NCI-H146 treated with DMSO at 0.1 percent for 48 hours (cell line): ENCODE data around the gene ATOX1.
"Not testable (repeated sequence)": the region's sequence is repeated elsewhere in the genome, so short reads cannot be mapped to it uniquely, and the experiment has no call there.

Source experiments
- DNase-seq: peaks from one replicate; lab custom pipeline; 2025; ENCODE audit not compliant: unreplicated experiment; lab: John Stamatoyannopoulos, UW

Gene ATOX1, protein sequence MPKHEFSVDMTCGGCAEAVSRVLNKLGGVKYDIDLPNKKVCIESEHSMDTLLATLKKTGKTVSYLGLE

DNA sequence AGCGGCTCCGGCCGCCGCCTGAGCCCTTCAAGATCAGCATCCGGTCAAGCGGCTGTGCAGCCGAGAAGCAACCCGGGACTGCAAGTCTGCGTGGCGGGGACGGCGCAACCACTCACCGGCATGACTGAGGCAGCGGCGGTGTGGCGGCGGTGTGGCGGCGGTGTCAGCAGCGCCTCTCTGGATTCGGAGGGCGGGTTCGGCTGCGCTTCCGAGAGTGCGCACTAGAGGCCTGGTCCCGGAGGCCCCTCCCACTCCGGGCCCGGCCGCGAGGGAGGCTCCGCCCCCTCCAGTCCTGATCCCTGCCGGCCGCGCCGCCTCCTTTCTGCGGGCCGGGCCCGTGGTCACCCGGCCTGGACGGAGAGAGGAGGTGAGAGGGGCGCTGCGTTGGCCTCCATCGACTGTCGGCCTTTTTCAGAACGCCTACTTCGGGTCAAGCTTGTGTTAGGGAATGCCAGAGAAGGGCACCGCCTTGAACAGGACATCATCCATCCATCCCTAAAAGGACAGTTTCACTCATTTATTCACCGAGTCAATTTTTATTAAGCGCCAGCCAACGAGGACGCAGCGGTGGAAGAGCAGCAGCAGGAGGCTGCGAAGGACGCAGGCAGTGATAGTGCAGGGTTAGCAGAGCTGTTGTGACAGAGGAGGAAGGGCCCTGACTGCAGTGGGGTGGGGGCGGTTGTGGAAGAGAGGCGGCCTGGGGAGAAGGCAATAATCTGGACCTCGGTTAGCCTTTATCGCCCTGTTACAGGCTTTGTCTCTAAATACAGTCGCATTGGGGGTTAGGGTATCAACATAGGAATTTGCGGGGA, at the start of gene ATOX1:
TSS of gene ATOX1 (minus strand) at position 202 of the 812 bp plus-strand sequence. CDS start at position 122, 80 bp downstream.
- DNase-seq: peak; percentile 58

DNA sequence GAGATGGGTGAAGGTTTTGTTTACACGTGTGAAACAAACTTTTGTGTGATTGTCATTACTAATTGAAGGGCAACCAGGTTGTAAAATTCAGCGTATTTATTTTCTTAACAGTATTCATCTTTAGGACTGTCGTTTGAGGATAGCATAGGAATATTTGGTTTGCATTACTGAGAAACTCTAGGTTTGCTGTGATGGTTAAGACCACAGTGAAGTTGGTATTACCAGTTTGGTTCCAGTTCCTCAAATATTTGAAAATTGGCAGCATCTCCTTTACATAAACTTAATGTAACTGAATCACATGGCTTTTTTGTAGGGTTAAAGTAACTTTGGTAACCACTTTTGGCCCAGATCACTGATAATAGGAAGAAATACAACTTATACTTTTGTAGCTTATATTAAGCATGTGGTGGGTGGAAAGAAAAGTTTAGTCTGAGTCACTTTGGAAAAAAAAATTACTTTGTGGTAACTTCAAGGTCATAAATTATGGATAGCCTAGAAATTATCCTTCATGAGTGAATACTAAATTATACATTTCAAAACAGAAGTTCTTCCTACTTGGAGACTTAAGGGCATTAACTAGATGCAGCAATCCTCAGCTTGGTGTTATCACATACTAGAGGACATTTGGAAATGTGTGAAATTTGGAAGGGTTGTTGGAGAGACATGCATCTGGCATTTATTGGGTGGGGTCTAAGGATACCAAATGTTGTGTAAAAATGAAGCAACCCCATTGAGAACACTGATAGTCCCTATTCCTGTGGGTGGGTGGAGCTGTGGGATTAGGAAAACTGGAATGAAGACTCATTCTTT, 47.2 kb upstream of the ATOX1 start:
- DNase-seq: no peak

DNA sequence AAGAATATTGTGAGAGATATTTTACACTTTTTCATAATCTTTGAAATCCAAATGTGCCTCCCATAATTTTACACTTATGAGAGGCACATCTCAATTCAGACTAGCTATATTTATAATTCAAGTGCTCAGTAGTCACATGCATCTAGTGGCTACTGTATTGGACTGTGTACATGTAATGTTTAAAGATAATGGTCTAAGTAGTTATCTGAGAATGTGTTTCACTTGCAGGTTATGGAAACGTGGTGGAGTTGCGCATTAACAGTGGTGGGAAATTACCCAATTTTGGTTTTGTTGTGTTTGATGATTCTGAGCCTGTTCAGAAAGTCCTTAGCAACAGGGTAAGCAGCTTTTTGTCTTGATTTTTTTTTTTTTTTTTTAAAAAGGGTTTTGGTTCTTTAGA, 42.1 kb upstream of the ATOX1 start:
- DNase-seq: no peak

DNA sequence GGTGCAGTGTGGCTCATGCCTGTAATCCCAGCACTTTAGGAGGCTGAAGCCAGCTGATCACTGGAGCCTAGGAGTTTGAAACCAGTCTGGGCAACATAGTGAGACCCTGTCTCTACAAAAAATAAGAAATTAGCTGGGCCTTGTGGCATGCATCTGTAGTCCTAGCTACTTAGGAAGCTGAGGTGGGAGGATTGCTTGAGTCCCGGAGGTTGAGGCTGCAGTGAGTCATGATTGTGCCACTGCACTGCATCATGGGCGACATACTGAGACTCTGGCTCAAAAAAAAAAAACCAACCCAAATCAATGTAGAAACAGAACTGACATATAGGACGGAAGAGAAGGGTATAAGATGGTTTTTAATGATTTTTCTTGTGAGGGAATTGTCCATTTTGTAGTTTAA, 41.0 kb upstream of the ATOX1 start:
- no peak for DNase-seq

DNA sequence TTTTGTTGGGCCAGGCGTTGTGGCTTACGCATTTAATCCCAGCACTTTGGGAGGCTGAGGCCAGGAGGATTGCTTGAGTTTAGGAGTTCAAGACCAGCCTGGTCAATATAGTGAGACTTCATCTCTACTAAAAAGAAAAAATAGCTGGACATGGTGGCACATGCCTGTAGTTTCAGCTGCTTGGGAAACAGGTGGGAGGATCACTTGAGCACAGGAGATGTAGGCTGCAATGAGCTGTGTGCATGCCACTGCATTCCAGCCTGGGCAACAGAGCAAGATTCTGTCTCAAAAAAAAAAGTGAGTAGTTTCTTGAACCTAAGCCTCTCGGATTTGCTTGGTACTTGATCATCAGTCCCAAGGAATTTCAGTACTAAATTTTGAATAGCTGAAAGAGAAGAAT, 40.2 kb upstream of the ATOX1 start:
- DNase-seq: no peak

DNA sequence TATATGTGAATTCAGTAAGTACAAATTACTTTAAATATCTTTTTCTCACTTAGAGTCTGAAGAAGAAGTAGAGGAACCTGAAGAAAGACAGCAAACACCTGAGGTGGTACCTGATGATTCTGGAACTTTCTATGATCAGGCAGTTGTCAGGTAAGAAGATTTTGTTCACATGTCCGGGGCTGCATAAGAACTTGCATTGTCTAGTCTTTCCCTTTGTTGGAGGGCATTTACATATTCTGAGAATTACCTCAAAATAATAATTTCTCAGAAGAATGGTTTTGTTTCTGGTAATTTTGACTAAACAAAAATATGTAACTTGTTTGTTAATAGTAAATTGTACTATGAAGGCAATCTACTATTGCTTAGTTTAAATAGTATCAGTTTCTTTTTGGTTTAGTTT, 37.0 kb upstream of the ATOX1 start:
- no peak for DNase-seq

DNA sequence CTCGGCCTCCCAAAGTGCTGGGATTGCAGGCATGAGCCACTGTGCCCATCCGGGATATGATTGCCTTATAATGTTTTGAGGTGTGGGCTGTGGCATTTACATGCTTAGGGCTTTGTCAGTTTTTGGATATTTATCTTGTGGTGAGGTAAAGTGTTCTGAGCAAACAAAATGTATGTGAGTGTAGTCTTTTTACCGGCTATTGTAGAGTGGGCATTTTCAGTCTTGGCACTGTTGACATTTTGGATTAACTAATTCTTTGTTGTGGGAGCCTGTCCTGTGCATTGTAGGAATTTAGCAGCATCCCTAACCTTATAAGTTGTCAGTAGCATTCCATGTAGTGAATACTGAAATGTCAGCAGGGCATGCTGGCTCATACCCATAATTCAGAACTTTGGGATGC, 34.9 kb upstream of the ATOX1 start:
- DNase-seq: no peak

DNA sequence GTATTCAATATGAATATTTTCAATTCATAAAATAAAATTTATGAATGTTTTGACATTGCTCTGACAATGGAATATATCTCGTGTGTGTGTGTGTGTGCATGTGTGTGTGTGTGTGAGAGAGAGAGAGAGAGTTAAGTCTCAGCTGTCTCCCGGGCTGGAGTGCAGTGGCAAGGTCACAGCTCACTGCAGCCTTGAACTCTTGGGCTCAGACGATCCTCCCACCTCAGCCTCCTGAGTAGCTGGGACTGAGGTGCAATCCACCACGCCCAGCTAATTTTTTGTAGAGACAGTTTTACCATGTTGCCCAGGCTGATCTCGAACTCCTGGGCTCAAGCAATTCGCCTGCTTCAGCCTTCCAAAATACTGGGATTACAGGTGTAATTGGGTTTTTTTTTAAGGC, 29.4 kb upstream of the ATOX1 start:
- no peak for DNase-seq

DNA sequence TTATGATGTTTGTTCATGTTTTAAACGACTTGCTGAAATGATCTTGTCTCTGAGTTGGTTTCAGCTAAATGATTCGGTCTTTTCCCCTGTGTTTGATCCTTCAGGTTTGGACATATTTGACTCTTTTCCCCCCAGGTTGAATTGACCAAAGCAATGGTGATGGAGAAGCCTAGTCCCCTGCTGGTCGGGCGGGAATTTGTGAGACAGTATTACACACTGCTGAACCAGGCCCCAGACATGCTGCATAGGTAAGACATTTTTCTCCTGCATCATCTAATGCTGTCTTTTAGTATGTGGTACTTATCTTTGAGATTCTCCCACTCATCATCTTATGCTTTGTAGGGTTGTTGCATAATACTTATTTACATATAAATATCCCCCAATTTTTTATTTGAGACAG, 28.0 kb upstream of the ATOX1 start:
- DNase-seq: no peak

DNA sequence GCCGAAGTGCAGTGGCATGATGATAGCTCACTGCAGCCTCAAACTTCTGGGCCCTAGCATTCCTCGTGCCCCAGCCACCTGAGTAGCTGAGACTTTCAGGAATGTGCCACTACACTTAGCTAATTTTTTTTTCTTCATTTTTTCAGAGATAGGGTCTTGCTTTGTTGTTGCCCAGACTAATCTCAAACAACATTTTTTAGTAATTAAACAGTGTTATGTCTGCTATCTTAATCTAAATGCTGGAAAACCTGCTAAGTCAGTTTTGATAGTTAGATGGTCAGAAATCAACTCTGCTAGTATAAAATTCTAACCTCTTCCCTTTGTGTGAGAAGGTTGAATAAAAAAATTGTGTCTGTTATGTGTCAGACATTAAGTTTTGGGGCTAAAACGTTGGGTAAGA, 25.7 kb upstream of the ATOX1 start:
- no peak for DNase-seq

DNA sequence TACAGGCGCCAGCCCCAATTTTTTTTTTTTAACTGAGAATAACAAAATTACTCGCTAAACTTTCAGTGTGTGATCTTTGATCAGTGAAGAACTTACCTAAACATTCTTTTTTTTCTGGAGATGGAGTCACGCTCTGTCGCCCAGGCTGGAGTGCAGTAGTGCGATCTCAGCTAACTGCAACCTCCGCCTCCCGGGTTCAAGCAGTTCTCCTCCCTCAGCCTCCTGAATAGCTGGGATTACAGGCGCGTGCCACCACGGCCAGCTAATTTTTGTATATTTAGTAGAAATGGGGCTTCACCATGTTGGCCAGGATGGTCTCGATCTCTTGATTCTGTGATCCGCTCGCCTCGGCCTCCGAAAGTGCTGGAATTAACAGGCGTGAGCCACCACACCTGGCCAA, 25.2 kb upstream of the ATOX1 start:
- not testable (repeated sequence) for DNase-seq

DNA sequence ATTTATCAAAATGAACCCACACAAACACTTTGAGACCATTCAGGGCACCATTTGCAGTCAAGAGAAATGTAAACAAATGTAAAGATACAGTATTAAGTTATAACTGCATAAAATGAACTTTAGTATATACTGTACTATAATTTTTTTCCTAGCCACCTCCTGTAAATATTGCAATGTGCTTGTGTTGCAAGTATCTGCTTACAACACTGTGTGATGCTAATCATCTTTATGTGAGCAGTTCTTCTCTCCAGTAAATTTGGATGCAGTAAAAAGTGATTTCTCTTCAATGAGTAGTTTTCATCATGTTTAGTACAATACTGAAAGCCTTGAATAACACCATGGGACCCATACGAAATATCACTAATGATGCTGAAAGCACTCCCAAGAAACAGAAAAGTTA, 22.8 kb upstream of the ATOX1 start:
- DNase-seq: no peak

DNA sequence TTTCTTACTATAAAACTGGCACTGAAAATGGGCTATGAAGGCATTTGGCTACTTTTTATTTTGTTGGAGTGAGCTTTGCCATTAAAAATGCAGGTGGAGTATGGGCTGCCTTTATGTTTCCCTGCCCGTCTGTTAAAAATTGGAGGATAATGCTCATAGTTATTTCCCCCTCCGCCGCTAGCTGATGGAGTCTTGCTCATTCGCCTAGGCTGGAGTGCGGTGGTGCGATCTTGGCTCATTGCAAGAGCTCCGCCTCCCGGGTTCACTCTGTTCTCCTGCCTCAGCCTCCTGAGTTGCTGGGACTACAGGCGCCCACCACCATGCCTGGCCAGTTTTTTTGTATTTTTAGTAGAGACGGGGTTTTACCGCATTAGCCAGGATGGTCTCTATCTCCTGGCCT, 21.9 kb upstream of the ATOX1 start:
- DNase-seq: no peak

DNA sequence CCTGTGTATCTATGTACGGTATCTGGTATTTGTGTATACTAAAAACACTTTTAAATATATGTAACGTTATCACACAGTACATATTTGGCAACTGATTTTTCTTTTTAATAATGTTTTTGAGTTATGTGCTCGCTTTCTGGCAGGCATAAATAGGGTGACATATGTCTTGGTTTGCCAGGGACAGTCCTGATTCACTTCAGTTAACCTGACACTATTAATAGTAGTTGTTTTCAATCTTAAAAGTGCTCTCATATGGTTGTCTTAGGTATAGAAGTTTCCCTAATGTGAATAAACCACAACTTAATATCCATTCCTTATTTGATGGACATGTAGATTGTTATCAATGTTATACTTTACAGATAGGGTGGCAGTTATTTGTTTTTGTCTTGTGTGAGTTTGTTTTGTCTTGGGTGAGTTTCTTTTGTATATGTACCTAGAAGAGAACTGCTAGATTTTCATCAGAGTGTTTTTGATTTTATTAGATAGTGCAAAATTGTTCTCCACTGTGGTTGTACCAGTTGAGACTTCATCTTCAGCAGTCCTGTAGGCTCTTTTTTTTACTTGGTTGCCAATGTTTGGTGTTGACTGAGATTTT, 21.2 kb upstream of the ATOX1 start:
- DNase-seq: no peak

DNA sequence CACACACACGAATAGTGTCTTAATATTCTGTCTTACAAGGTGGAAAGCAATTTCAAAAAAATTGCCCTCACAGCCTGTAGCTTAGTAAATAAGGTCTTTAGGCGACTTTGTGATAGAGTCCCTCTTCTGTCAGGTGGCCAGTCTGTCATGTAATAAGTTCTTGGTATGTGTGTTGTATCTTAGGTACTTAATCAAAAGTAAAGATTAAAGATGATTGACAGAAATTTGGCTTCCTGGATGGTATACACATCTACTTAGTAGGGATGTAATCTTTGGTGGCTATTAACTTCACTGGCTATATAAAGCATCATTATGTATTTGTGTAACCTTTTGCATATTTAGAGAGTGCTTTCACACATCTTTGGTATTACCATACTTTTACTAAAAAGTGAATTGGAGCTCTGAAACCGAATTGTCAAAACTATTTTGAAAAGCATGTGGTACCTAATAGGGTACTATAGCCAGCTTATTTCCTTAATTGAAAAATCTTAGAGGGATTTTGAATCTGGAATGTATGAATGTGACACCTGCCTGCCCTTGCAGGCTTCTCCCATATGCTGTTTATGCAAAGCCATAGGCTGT, 16.7 kb upstream of the ATOX1 start:
- DNase-seq: no peak

DNA sequence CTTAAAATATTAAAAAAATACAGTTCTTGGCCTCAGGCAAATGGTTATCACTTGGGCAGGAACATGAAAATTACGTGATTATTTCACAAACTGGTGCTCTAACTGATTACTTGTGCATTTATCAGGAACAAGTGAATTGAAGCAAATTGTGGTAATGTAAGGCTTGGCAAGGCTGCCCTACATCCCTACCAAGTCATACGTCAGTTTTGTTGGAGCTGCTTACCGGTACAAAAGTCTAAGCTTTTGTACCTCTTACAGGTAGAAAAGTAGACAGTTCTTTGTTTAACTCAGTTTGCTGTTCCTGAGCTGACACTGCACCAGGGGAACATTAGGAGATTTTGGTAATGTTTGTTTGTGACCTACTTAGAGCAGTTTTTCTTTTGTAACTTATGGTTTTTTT, 15.5 kb upstream of the ATOX1 start:
- no peak for DNase-seq

DNA sequence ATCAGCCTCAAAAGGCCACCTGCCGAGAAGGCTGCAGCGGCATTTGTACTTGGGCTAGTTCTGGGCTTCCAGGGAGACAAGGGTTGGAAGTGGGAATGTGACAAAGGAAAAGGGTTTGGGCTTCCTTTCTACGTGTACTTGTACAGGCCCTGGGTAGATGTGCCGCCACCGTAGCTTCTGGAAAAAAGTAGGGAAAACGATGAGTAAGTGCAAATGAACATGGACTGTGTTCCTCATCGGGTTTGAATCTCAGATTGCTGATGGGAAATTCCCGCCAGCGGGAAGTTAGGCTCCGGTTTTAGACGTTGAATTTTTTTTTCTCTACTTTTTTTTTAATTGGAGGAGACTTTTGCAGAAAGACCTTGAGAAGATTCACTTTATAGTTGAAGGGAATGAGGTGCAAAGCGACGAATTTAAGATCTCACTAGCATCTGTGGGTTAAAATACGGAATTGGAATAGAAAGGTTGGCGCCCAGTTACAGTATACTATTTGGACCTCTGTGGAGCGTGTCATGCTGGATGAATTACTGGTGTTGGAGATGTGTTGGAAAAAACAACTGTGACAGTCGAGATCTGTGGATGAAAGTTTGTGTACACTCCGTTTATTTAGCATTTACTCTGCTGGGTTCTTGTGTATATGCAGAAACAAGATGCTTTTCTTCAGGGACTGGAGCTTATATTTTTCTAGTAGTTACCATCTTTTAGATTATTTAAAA, 14.6 kb upstream of the ATOX1 start:
- DNase-seq: no peak

DNA sequence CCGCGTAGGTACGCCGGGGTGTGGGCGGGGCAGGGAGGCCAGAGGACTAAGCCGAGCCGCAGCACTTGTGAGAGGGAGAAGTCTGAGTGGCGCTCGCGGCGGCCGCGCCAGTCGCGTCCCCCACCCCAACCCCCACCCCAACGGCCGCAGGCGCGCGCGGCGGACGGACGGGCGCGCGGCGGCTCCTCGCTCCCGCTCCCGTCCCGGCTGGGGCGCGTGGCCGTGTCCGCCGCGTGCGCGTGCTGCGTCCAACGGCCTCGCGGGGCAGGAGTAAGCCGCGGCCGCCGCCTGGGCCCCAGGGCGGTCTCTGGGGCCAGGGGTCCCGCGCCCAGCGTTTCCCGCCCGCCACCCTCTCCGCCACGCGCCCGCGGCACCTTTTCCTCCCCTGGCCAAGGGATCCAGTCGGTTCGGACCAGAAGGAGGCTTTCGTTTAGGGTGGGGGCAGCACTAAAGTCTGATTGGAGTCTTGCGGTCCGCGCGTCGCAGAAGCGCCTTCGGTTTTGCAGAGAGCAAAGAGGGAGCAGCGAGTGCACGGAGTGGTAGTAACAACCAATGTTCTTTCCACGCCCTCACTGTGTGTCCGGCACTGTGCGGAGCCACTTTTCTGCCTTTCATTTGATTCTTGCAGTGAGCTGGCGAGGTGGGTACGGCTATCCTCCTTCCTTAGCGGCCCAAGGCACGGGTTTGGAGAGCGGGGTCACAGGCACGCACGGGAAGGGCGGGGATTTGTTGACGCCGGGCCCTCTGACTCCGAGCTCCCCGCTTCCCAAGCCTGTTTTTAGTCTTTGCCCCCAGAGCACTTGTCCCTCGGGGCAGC, 13.8 kb upstream of the ATOX1 start:
- no peak for DNase-seq

DNA sequence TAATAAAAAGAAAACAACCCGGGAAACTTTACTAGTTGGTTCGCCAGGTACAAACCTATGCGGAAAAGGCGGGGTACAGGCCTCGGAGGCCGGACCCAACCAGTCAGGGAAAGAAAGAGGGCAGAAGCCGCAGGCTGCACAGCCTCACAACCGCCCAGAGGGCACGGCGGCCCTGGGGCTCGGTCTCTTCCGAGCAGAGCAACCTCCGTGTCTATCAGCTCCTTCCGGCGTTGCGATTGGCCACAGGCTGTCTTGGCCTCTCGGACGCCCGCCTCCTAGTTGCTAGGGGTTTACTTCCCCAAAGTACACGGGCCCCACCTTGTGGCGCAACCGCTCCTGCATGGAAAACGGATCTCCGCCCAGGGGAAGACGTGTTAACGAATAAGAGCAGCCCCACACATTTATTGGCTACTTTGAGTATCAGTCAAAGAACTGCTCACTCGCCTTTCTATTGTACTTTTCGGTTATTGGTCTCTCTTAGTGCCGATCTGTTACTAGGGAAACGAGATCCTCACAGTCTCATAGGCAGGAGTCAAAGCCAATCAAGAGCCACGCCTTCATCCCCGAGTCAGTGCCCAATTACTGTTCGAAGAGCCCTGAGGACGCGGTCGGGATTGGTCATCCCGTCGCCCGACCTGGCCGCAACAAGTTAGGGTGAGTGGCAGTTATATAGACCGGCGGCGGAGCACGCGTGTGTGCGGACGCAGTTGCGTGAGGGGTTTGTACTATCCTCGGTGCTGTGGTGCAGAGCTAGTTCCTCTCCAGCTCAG, 13.0 kb upstream of the ATOX1 start, which contains the start of gene G3BP1:
TSS of gene G3BP1 (plus strand) at position 696 of the 770 bp plus-strand sequence. CDS start 14,667 bp downstream, outside the sequence.
- DNase-seq: peak; percentile 98
